ENCODE data around the gene TMCC2. TPM values are rescaled to one million over a fixed set of nuclear protein-coding genes. Genes with fewer than 3 reads are reported as not detected.

The TMCC2 gene
- total RNA-seq, 1 donor from 2014 or later = 6.2 TPM

DNA sequence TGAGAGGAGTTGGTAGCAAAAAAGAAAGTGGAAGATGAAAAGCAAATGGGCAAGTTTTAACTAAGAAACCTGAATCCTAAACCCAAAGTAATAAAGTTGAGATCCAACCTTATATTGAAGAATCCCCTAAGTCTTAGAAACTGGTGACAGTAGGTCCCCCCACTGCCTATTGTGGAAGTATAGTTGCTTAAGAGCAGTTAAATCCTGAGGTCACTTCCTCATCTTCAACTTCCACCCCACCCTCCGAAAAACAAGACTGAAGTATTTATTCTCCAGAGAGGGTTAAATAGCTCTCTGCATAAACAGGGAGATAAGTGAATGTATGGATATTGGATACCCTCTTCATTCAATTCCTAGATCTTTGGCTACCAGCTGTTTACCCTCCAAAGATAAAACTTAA lies 13.0 kb upstream of the TMCC2 start:
- no peaks in the 10 kb centered on the region for H3K36me3 Mint-ChIP-seq
- DNase-seq (ENCODE audit: extremely low spot score, unreplicated experiment) = no peak
- TF ChIP-seq, protein P1, sequence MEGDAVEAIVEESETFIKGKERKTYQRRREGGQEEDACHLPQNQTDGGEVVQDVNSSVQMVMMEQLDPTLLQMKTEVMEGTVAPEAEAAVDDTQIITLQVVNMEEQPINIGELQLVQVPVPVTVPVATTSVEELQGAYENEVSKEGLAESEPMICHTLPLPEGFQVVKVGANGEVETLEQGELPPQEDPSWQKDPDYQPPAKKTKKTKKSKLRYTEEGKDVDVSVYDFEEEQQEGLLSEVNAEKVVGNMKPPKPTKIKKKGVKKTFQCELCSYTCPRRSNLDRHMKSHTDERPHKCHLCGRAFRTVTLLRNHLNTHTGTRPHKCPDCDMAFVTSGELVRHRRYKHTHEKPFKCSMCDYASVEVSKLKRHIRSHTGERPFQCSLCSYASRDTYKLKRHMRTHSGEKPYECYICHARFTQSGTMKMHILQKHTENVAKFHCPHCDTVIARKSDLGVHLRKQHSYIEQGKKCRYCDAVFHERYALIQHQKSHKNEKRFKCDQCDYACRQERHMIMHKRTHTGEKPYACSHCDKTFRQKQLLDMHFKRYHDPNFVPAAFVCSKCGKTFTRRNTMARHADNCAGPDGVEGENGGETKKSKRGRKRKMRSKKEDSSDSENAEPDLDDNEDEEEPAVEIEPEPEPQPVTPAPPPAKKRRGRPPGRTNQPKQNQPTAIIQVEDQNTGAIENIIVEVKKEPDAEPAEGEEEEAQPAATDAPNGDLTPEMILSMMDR (conservative IDR thresholded peaks at IDR 0.05) = no peak
- no peaks in the 10 kb centered on the region for H3K9me3 Mint-ChIP-seq
- no peak overlapping the region for H3K27ac Mint-ChIP-seq
- H3K4me1 Mint-ChIP-seq (ENCODE audit: unreplicated experiment) = peaks cover 13% of the 10 kb centered on the region
- no peak overlapping the region for H3K4me3 Mint-ChIP-seq
- peaks cover 10% of the 10 kb centered on the region for H3K27me3 Mint-ChIP-seq

DNA sequence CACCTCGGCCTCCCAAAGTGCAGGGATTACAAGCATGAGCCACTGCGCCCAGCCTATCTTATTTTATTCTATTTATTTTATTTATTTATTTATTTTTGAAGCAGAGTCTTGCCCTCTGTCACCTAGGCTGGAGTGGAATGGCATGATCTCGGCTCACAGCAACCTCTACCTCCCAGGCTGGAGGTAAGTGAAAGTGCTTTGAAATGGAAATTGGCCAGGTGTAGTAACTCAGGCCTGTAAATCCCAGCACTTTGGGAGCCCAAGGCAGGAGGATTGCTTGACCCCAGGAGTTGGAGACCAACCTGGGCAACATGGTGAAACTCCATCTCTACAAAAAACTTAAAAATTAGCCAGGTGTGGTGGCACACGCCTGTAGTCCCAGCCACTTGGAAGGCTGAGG lies 11.2 kb upstream of the TMCC2 start:
- Mint-ChIP-seq H3K27ac (no peak overlapping the region), H3K4me3 (no peak overlapping the region), H3K4me1 (ENCODE audit: unreplicated experiment) (peaks cover 3% of the 10 kb centered on the region), H3K9me3 (no peaks in the 10 kb centered on the region), H3K36me3 (no peaks in the 10 kb centered on the region), H3K27me3 (peaks cover 10% of the 10 kb centered on the region)
- TF ChIP-seq, protein P1 (conservative IDR thresholded peaks at IDR 0.05) = no peak
- no peak for DNase-seq (ENCODE audit: extremely low spot score, unreplicated experiment)

DNA sequence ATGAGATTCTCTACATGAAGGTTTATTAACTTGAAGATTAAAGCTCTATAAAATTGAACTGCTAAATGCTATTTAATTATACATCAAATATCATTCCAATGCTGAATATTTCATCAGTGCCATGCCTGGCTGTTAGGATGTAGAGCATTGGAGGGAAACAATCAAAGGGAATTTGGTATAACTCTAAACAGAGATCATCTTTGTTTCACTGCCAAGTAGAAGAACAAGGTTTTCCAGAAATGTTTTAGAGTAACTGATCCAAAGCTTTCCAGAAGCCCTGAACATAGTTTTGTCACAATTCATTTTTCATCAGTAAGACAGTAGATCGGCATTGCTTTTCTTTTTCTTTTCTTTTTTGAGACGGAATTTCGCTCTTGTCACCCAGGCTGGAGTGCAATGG lies 10.3 kb upstream of the TMCC2 start:
- H3K27ac Mint-ChIP-seq = no peak overlapping the region
- H3K4me1 Mint-ChIP-seq (ENCODE audit: unreplicated experiment) = no peaks in the 10 kb centered on the region
- TF ChIP-seq, protein P1 (conservative IDR thresholded peaks at IDR 0.05) = no peak
- no peaks in the 10 kb centered on the region for H3K36me3 Mint-ChIP-seq
- no peaks in the 10 kb centered on the region for H3K9me3 Mint-ChIP-seq
- H3K27me3 Mint-ChIP-seq = peaks cover 10% of the 10 kb centered on the region
- no peak for DNase-seq (ENCODE audit: extremely low spot score, unreplicated experiment)
- H3K4me3 Mint-ChIP-seq = no peak overlapping the region

DNA sequence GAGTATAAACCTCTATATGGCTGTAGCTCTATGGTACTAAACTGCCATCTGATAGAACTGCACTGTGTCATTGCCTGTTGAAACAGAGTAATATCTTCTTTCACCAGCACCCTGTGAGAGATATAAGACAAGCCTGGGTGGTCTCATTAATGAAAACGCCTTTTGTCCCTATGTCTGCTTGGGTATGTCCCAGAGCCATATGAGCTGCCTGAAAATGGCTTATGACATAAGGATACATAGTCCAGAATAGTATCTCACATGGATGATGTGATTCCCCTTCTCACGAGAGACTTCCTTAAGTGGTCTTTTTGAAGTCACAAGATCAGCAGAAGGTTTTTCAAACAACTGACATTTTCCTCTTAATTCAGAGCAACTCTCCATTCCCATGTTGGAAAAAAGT lies 7.3 kb upstream of the TMCC2 start:
- no peaks in the 10 kb centered on the region for H3K36me3 Mint-ChIP-seq
- H3K4me1 Mint-ChIP-seq (ENCODE audit: unreplicated experiment) = peaks cover 3% of the 10 kb centered on the region
- H3K9me3 Mint-ChIP-seq = no peaks in the 10 kb centered on the region
- H3K27me3 Mint-ChIP-seq = peaks cover 16% of the 10 kb centered on the region
- no peak overlapping the region for H3K4me3 Mint-ChIP-seq
- no peak overlapping the region for H3K27ac Mint-ChIP-seq
- TF ChIP-seq, protein P1 (conservative IDR thresholded peaks at IDR 0.05) = no peak
- DNase-seq (ENCODE audit: extremely low spot score, unreplicated experiment) = no peak

DNA sequence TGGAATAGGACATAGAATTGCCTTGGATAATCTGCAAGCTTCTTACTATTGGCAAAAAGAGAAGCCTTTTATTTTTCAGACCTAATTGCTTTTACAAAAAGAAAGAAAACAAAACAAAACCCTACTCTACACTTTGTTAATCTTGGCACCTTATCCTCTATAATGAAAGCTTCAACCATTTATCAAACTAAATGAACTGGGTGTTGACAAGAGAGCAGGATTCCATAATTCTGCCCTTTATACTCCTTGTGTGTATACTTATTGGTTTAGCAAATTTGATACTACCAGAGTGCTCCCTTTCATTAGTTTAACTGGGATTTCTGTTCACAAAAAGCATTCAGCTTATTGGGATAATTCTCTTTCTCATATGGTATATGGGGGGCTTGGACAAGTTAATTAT lies 3.0 kb upstream of the TMCC2 start:
- TF ChIP-seq, protein P1 (conservative IDR thresholded peaks at IDR 0.05) = no peak
- Mint-ChIP-seq H3K4me1 (ENCODE audit: unreplicated experiment) (peaks cover 26% of the 10 kb centered on the region), H3K9me3 (no peaks in the 10 kb centered on the region), H3K36me3 (no peaks in the 10 kb centered on the region), H3K27me3 (peaks cover 38% of the 10 kb centered on the region), H3K4me3 (no peak overlapping the region), H3K27ac (no peak overlapping the region)
- no peak for DNase-seq (ENCODE audit: extremely low spot score, unreplicated experiment)
